Activated naive CD4-positive, alpha-beta T cell treated with anti-CD3 and anti-CD28 coated beads for 36 hours (primary cell): ENCODE data around the gene PSMA5. TPM values are rescaled to one million over a fixed set of nuclear protein-coding genes. Genes with fewer than 3 reads are reported as not detected.
"Not testable (repeated sequence)": the region's sequence is repeated elsewhere in the genome, so short reads cannot be mapped to it uniquely, and the experiment has no call there.

Experiments used
- CTCF ChIA-PET: fragments of 350-600 bp; sonication (Branson Sonifier 250); formaldehyde crosslinking; loops from one replicate; lab custom pipeline; 2021; ENCODE audit warnings: antibody characterized with exemption; lab: Charles Lee
- DNase-seq: peaks from one replicate; pipeline ENCODE4 v3.0.0-alpha.2; 2020
- H3K27ac Mint-ChIP-seq: one replicate; pipeline ENCODE4 v1.8.0; 2021; ENCODE audit warnings: mild to moderate bottlenecking, mixed read lengths
- H3K27me3 Mint-ChIP-seq: one replicate; pipeline ENCODE4 v1.8.0; 2021; ENCODE audit warnings: low read depth, mixed read lengths
- H3K36me3 Mint-ChIP-seq: one replicate; pipeline ENCODE4 v1.8.0; 2021; ENCODE audit warnings: low read depth, mixed read lengths
- H3K4me1 Mint-ChIP-seq: one replicate; pipeline ENCODE4 v1.8.0; 2021; ENCODE audit warnings: low read depth, mixed read lengths
- H3K4me3 Mint-ChIP-seq: one replicate; pipeline ENCODE4 v1.8.0; 2021; ENCODE audit warnings: mild to moderate bottlenecking, moderate library complexity, mixed read lengths
- H3K9me3 Mint-ChIP-seq: one replicate; pipeline ENCODE4 v1.8.0; 2021; ENCODE audit warnings: mixed read lengths
- intact Hi-C: fragments of 100-400 bp; cut with micrococcal nuclease; formaldehyde crosslinking; loops from one replicate; pipeline ENCODE4 v1.15.1; 2023
- total RNA-seq, 2 experiments: library from RNA; stranded (reverse); gene quantifications; one replicate each; pipeline ENCODE4 v1.2.3, GENCODE V29; 2021

The PSMA5 gene
- total RNA-seq, 2 experiments from 2014 or later = 181 to 202 TPM

DNA sequence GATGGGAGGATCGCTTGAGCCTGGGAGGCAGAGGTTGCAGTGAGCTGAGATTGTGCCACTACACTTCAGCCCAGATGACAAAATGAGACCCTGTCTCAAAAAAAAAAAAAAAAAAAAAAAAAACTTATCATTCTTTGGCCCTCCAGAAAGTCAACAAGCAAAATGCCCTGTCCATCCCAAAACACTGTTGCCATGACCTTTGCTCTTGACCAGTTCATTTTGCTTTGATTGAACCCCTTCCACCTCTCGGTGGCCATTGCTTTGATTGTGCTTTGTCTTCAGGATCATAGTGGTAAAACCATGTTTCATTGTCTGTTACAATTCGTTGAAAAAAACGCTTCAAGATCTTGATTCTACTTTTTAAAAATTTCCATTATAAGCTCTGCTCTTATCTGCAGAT lies 31.6 kb upstream of the PSMA5 start:
- H3K9me3 Mint-ChIP-seq = peaks cover 10% of the 10 kb centered on the region
- CTCF ChIA-PET = interaction anchor here (1.1 to 1.2 kb wide), 2 partner anchors 14 to 17 kb away, joined by 3 to 4 read pairs; no protein-coding TSS in a partner anchor
- no peak overlapping the region for H3K27ac Mint-ChIP-seq
- no peak overlapping the region for H3K4me3 Mint-ChIP-seq
- peaks cover 21% of the 10 kb centered on the region for H3K27me3 Mint-ChIP-seq
- no peaks in the 10 kb centered on the region for H3K4me1 Mint-ChIP-seq
- no peak for DNase-seq
- intact Hi-C loops = no loop called here
- H3K36me3 Mint-ChIP-seq = no peaks in the 10 kb centered on the region

DNA sequence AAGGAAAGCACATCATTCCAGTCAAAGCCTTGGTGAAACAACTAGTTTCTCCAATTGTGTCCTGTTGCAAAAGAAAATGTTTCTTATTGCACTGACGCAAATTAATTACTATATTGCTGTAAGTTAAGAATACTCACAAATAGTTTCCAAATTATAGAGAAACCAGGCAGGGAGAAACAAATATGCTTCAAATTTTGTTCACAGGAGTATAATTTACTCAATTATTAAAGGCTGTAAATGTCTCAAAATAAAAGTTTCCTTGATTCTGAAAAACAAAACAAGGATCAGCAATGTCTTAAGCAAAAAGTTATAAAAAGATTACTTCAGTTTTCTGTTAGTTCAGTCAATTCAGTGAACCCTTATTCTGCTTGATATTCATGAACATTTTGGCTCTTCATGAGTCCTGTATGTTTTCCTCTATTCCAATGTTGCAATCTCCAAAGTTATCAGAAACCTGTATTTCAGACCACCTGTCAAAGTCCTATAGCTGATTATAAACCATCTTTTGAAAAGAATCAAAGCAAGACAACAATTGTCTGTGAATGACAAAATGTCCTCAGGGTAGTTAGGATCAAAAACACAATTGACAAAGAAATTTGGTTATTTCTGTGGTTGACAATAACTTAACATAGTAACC lies 28.4 kb upstream of the PSMA5 start:
- peaks cover 17% of the 10 kb centered on the region for H3K27me3 Mint-ChIP-seq
- DNase-seq = no peak
- peaks cover 10% of the 10 kb centered on the region for H3K9me3 Mint-ChIP-seq
- H3K36me3 Mint-ChIP-seq = no peaks in the 10 kb centered on the region
- H3K4me1 Mint-ChIP-seq = no peaks in the 10 kb centered on the region
- no peak overlapping the region for H3K27ac Mint-ChIP-seq
- CTCF ChIA-PET = interaction anchor here (0.6 to 0.8 kb wide), 2 partner anchors 18 to 52 kb away, joined by 3 read pairs; no protein-coding TSS in a partner anchor
- H3K4me3 Mint-ChIP-seq = no peak overlapping the region
- intact Hi-C loops = no loop called here

GRCh38 chr1:109447524-109447923 lies 21.3 kb upstream of the PSMA5 start:
- Mint-ChIP-seq H3K27me3 (peaks cover 22% of the 10 kb centered on the region), H3K4me1 (no peaks in the 10 kb centered on the region), H3K4me3 (no peak overlapping the region), H3K9me3 (no peaks in the 10 kb centered on the region), H3K36me3 (no peaks in the 10 kb centered on the region), H3K27ac (no peak overlapping the region)
- intact Hi-C loops = no loop called here
- DNase-seq = no peak
- CTCF ChIA-PET = interaction anchor here (0.7 kb wide), 2 partner anchors 23 to 43 kb away, joined by 4 to 5 read pairs; no protein-coding TSS in a partner anchor

DNA sequence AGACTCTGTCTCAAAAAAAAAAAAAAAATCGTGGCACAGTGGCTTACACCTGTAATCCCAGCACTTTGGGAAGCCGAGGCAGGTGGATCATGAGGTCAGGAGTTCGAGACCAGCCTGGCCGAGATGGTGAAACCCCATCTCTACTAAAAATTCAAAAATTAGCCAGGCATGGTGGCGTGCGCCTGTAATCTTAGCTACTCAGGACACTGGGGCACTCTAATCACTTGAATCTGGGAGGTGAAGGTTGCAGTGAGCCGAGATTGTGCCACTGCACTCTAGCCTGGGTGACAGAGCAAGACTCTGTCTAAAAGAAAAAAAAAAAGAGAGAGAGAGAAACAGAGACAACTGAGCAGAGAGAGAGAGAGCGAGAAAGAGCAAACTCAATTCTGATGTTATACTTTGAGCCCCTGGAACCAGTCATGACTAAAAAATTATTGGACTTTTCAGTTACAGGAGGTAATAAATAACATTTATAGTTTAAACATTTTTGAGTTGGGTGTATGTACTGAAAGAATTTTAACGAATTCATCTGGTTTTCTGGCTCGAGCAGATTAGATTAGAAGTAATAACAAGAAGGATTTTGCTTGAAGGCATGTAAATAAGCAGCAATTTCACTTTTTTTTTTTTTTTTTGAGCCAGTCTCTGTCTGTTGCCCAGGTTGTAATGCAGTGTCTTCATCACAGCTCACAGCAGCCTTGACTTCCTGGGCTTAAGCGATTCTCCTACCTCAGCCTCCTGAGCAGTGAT lies 19.9 kb upstream of the PSMA5 start:
- H3K9me3 Mint-ChIP-seq, CTCF ChIA-PET: not testable (repeated sequence)

DNA sequence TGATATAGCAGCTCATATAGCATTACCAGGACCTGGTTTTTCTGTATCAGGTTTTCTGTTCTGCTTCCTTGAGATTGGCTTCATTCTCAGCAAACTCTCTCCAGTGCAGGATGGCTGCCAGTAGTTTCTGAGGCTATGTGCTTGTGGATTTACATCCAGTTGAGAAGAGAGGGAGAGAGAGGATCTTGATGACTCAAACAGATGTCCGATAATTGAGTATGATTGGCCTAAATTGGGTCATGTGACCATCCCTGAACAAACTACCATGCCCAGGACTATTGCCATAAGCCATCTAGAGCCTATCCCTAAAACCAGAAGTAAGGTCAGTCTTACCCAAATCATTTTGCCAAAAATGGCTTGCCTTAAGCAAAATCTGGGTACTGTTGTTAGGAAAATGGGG lies 18.1 kb upstream of the PSMA5 start:
- intact Hi-C loops = no loop called here
- H3K36me3 Mint-ChIP-seq = no peaks in the 10 kb centered on the region
- no peaks in the 10 kb centered on the region for H3K9me3 Mint-ChIP-seq
- no peak for DNase-seq
- H3K4me3 Mint-ChIP-seq = no peak overlapping the region
- H3K27ac Mint-ChIP-seq = no peak overlapping the region
- H3K27me3 Mint-ChIP-seq = peaks cover 13% of the 10 kb centered on the region
- CTCF ChIA-PET = no interaction called here
- H3K4me1 Mint-ChIP-seq = no peaks in the 10 kb centered on the region

More for the DNA sequence above, 19.9 kb upstream of the PSMA5 start:
- H3K27ac Mint-ChIP-seq, H3K4me1 Mint-ChIP-seq, H3K36me3 Mint-ChIP-seq, intact Hi-C loops, H3K4me3 Mint-ChIP-seq, DNase-seq: not testable (repeated sequence)
- peaks cover 22% of the 10 kb centered on the region for H3K27me3 Mint-ChIP-seq

DNA sequence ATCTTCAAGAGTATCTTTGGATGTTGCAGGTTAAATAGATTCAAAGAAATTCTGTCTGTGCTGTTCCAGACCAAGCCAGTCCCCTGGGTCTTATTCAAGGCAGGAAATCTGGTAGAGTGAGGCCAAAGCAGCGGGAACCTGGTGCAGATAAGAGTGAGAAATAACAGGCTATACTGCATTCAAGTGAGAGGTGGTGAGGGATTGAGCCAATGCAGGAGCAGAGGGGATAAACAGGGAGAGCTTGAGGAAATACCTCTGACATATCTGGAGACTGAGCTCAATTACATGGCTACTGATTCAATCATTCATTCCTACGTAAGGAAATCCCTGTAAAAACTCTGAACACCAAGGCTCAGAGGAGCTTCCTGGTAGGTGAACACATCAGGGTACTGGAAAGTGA lies 17.2 kb upstream of the PSMA5 start:
- intact Hi-C loops = no loop called here
- no peaks in the 10 kb centered on the region for H3K9me3 Mint-ChIP-seq
- H3K36me3 Mint-ChIP-seq = no peaks in the 10 kb centered on the region
- no peak overlapping the region for H3K27ac Mint-ChIP-seq
- no peaks in the 10 kb centered on the region for H3K4me1 Mint-ChIP-seq
- DNase-seq = no peak
- peaks cover 13% of the 10 kb centered on the region for H3K27me3 Mint-ChIP-seq
- CTCF ChIA-PET = interaction anchor here (0.8 kb wide), 1 partner anchor 14 kb away, joined by 3 read pairs; no protein-coding TSS in a partner anchor
- H3K4me3 Mint-ChIP-seq = no peak overlapping the region

GRCh38 chr1:109441069-109441468 lies 14.8 kb upstream of the PSMA5 start:
- Mint-ChIP-seq H3K36me3 (no peaks in the 10 kb centered on the region), H3K9me3 (no peaks in the 10 kb centered on the region), H3K27me3 (peaks cover 8% of the 10 kb centered on the region), H3K4me1 (no peaks in the 10 kb centered on the region), H3K27ac (no peak overlapping the region), H3K4me3 (no peak overlapping the region)
- CTCF ChIA-PET = no interaction called here
- DNase-seq = no peak
- intact Hi-C loops = no loop called here

GRCh38 chr1:109438798-109439297 lies 12.6 kb upstream of the PSMA5 start:
- intact Hi-C loops = no loop called here
- Mint-ChIP-seq H3K27ac (no peak overlapping the region), H3K4me3 (no peak overlapping the region), H3K9me3 (no peaks in the 10 kb centered on the region), H3K36me3 (no peaks in the 10 kb centered on the region), H3K4me1 (no peaks in the 10 kb centered on the region), H3K27me3 (peaks cover 4% of the 10 kb centered on the region)
- CTCF ChIA-PET = no interaction called here
- no peak for DNase-seq

GRCh38 chr1:109434484-109434883 lies 8.2 kb upstream of the PSMA5 start:
- Mint-ChIP-seq H3K4me1 (no peaks in the 10 kb centered on the region), H3K9me3 (no peaks in the 10 kb centered on the region), H3K27ac (no peak overlapping the region), H3K27me3 (peaks cover 4% of the 10 kb centered on the region), H3K4me3 (no peak overlapping the region), H3K36me3 (no peaks in the 10 kb centered on the region)
- CTCF ChIA-PET = no interaction called here
- intact Hi-C loops = no loop called here
- no peak for DNase-seq

GRCh38 chr1:109433322-109433721 lies 7.1 kb upstream of the PSMA5 start:
- Mint-ChIP-seq H3K4me3 (no peak overlapping the region), H3K36me3 (no peaks in the 10 kb centered on the region), H3K9me3 (no peaks in the 10 kb centered on the region), H3K27me3 (peaks cover 4% of the 10 kb centered on the region), H3K27ac (no peak overlapping the region), H3K4me1 (no peaks in the 10 kb centered on the region)
- no peak for DNase-seq
- CTCF ChIA-PET = no interaction called here
- intact Hi-C loops = no loop called here

GRCh38 chr1:109432336-109432735 lies 6.1 kb upstream of the PSMA5 start:
- Mint-ChIP-seq H3K36me3 (no peaks in the 10 kb centered on the region), H3K27me3 (peaks cover 4% of the 10 kb centered on the region), H3K4me1 (peaks cover 1% of the 10 kb centered on the region), H3K4me3 (no peak overlapping the region), H3K9me3 (no peaks in the 10 kb centered on the region), H3K27ac (no peak overlapping the region)
- CTCF ChIA-PET = no interaction called here
- intact Hi-C loops = no loop called here
- DNase-seq = no peak

DNA sequence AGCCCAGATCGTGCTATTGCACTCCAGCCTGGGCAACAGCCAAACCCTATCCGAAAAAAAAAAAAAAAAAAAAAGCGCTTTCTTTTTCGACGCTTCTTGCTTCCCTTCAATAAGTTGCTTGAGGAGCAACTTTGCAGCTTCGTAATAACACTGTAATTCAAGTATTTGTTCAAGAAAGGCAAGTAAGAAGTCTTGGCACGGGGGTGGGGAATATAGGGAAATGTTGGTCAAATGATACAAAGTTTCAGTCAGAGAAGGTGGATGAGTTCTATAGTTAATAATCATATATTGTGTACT lies 871 bp upstream of the PSMA5 start:
- CTCF ChIA-PET = interaction anchor here (0.6 to 4.2 kb wide), 4 partner anchors 57 to 213 kb away, joined by 3 to 34 read pairs (median 5); partner anchors contain the start of genes ATXN7L2 and CYB561D1
- intact Hi-C loops = loop anchor here (2.0 to 10.0 kb wide), 3 partner anchors 40 to 558 kb away; partner anchors contain the start of genes AHCYL1, SYPL2 and TMEM167B
- Mint-ChIP-seq H3K9me3 (no peaks in the 10 kb centered on the region), H3K4me1 (peaks cover 30% of the 10 kb centered on the region), H3K27me3 (no peaks in the 10 kb centered on the region), H3K36me3 (peaks cover 23% of the 10 kb centered on the region), H3K4me3 (peak overlapping the region; percentile 94), H3K27ac (peak overlapping the region; percentile 97)
- DNase-seq = no peak
